ENCODE data around the gene UNC79. TPM values are rescaled to one million over a fixed set of nuclear protein-coding genes. Genes with fewer than 3 reads are reported as not detected.

UNC79 gene
- total and polyA plus RNA-seq, 10 of the 15 experiments (the other 5 are each of a cell fraction or from before 2014, with no cell fraction given): 0.04 to 0.29 (median 0.14) TPM

GRCh38 chr14:93462479-93462878 lies 31.7 kb downstream of the UNC79 start (continued):
- TF ChIP-seq FOS (IDR thresholded peaks at IDR 0.05; ENCODE audit: borderline replicate concordance, extremely low read depth, insufficient read length): no peak

- no peak for FAIRE-seq
- no peak overlapping the region for H3K9ac ChIP-seq (ENCODE audit: control insufficient read depth, insufficient read depth, low read length)
- H3K79me2 ChIP-seq (ENCODE audit: control insufficient read depth, insufficient read depth, low read length): no peaks in the 10 kb centered on the region
- no peaks in the 10 kb centered on the region for H3K9me3 ChIP-seq (replicated peaks; ENCODE audit: control insufficient read depth, insufficient read depth, low read length)
- CTCF ChIA-PET: no interaction called here
- ATAC-seq: no peak
- RAD21 ChIA-PET (ENCODE audit: unreplicated experiment): no interaction called here
- H4K20me1 ChIP-seq (ENCODE audit: control insufficient read depth, insufficient read depth): no peaks in the 10 kb centered on the region
- H3K4me1 ChIP-seq (ENCODE audit: control insufficient read depth, insufficient read depth, low read length): no peaks in the 10 kb centered on the region
- H3K27ac ChIP-seq (ENCODE audit: control insufficient read depth, insufficient read depth): no peak overlapping the region
- no peaks in the 10 kb centered on the region for H3K27me3 ChIP-seq (replicated peaks in 1 of 2; ENCODE audit: control insufficient read depth in 2 of 2, insufficient read depth in 2 of 2, low read length in 1 of 2)
- WGBS (ENCODE audit: insufficient coverage, insufficient replicate concordance, low lambda C conversion rate, missing lambda C conversion rate): 33% methylated on average over 5 of the region's 5 CpGs
- no peak for DNase-seq (ENCODE audit: low read depth, low spot score)
- no peaks in the 10 kb centered on the region for H3K36me3 ChIP-seq (ENCODE audit: control insufficient read depth in 2 of 2, insufficient read depth in 2 of 2, low read length in 1 of 2)
- H3K4me3 ChIP-seq: no peak overlapping the region
- intact Hi-C loops (cut with micrococcal nuclease; ENCODE audit: unreplicated experiment) (no loop called here), in situ Hi-C loops (cut with MboI) (no loop called here)
- SMC1A ChIA-PET (ENCODE audit: uncharacterized antibody, unreplicated experiment): no interaction called here
- POLR2A ChIA-PET: no interaction called here
- no peak overlapping the region for H2AFZ ChIP-seq (ENCODE audit: control insufficient read depth, low read depth, low read length)
- H3K4me2 ChIP-seq (ENCODE audit: control insufficient read depth, insufficient read depth): no peak overlapping the region
- BruUV-seq (replicated peaks): no TSS peak
- TF ChIP-seq E2F8 (IDR thresholded peaks at IDR 0.05; ENCODE audit: low read depth, partially characterized antibody) (no peak), BACH1 (IDR thresholded peaks at IDR 0.05; ENCODE audit: borderline replicate concordance) (no peak), CREB1 (IDR thresholded peaks at IDR 0.05; ENCODE audit: low read depth) (no peak), PAX8 (IDR thresholded peaks at IDR 0.05) (no peak), ZBTB11 (CRISPR knock-in tag; IDR thresholded peaks at IDR 0.05) (no peak), ZNF687 (IDR thresholded peaks at IDR 0.05) (no peak), FOXM1 (IDR thresholded peaks at IDR 0.05; ENCODE audit: low read depth, low read length) (no peak), SMC3 (IDR thresholded peaks at IDR 0.05; ENCODE audit: borderline replicate concordance, low read length) (no peak), NR2C2 (IDR thresholded peaks at IDR 0.05; ENCODE audit: borderline replicate concordance, control insufficient read depth, insufficient read length, low read depth) (no peak)
These were observed 33.5 kb downstream of the UNC79 start for GRCh38 chr14:93464271-93464670.
